Endothelial cell of umbilical vein (primary cell): Measurements from ENCODE around the gene PROZ. TPM values are rescaled to one million over a fixed set of nuclear protein-coding genes. Genes with fewer than 3 reads are reported as not detected.

Source experiments
- BruUV-seq: library from RNA; stranded (reverse); fragments of 400-500 nt; replicated peaks from 2 replicates; lab custom pipeline; 2021; lab: Mats Ljungman, UMichigan
- CTCF ChIA-PET: fragments of 300-600, 350-600 bp; sonication (Branson Sonifier 250); formaldehyde crosslinking; loops from one replicate; lab custom pipeline; 2021; ENCODE audit warnings: antibody characterized with exemption, inconsistent platforms; lab: Charles Lee
- POLR2A ChIA-PET: fragments of 300-600, 350-600 bp; sonication (Branson Sonifier 250); formaldehyde crosslinking; loops from one replicate; lab custom pipeline; 2021; ENCODE audit warnings: antibody characterized with exemption, inconsistent platforms; lab: Charles Lee
- DNase-seq: peaks from one replicate; pipeline ENCODE4 v3.0.0-alpha.2; 2011; ENCODE audit warnings: low read depth, low spot score
- FAIRE-seq: peaks from 2 replicates; lab custom pipeline; 2011; peaks lifted over from hg19 to GRCh38; lab: Jason Lieb, UNC
- H2AFZ ChIP-seq: 2 replicates; pipeline ENCODE4 v1.6.0; 2012; ENCODE audit warnings: low read depth, low read length, control low read depth, inconsistent platforms
- H3K27ac ChIP-seq: 2 replicates; pipeline ENCODE4 v1.5.1; 2011; ENCODE audit warnings: low read depth, mild to moderate bottlenecking, control low read depth, low read length, moderate library complexity; ENCODE audit not compliant: insufficient read depth
- H3K27me3 ChIP-seq, 2 experiments: 2 replicates each; pipeline versions ENCODE4 v1.6.0 to v1.6.1; 2011; ENCODE audit warnings: low read length in 2 of 2, mixed read lengths in 1 of 2; ENCODE audit not compliant: control insufficient read depth in 2 of 2, insufficient read depth in 2 of 2
- H3K36me3 ChIP-seq, 2 experiments: 2 replicates in 1 of 2; 3 replicates in 1 of 2; pipeline ENCODE4 v1.5.1; 2011; ENCODE audit warnings: low read length in 2 of 2, mild to moderate bottlenecking in 1 of 2, moderate library complexity in 1 of 2; ENCODE audit not compliant: control insufficient read depth in 2 of 2, insufficient read depth in 2 of 2; ENCODE audit errors: extremely low read depth in 1 of 2
- H3K4me1 ChIP-seq: 3 replicates; pipeline ENCODE4 v1.5.1; 2011; ENCODE audit warnings: mild to moderate bottlenecking, low read length; ENCODE audit not compliant: control insufficient read depth, insufficient read depth; ENCODE audit errors: extremely low read depth
- H3K4me2 ChIP-seq: 2 replicates; pipeline ENCODE4 v1.6.1; 2011; ENCODE audit warnings: low read length, control low read depth, mixed read lengths; ENCODE audit not compliant: insufficient read depth
- H3K4me3 ChIP-seq, 3 experiments: fragments of 200-600 bp in 1 of 3; sonication (generic), shearing (Covaris generic) in 1 of 3; replicated peaks in 1 of 3; 2 replicates each; pipeline ENCODE4 v1.5.1; 2011 to 2016; ENCODE audit warnings: control low read depth in 3 of 3, low read length in 3 of 3, mild to moderate bottlenecking in 2 of 3, inconsistent platforms in 1 of 3, low read depth in 1 of 3, moderate library complexity in 1 of 3; ENCODE audit not compliant: insufficient read depth in 1 of 3
- H3K79me2 ChIP-seq: 2 replicates; pipeline ENCODE4 v1.6.0; 2012; ENCODE audit warnings: low read length, inconsistent platforms; ENCODE audit not compliant: control insufficient read depth, insufficient read depth
- H3K9ac ChIP-seq: replicated peaks from 2 replicates; pipeline ENCODE3; 2011; ENCODE audit warnings: low read length, control low read depth; ENCODE audit not compliant: insufficient read depth; ENCODE audit errors: extremely low read depth
- H3K9me1 ChIP-seq: replicated peaks from 3 replicates; pipeline ENCODE4 v1.6.0; 2011; ENCODE audit warnings: mild to moderate bottlenecking, low read length; ENCODE audit not compliant: control insufficient read depth, insufficient read depth; ENCODE audit errors: extremely low read depth
- H3K9me3 ChIP-seq: replicated peaks from 2 replicates; pipeline ENCODE4 v1.5.1; 2012; ENCODE audit warnings: low read length, inconsistent platforms; ENCODE audit not compliant: control insufficient read depth, insufficient read depth
- H4K20me1 ChIP-seq: replicated peaks from 2 replicates; pipeline ENCODE3; 2011; ENCODE audit warnings: mild to moderate bottlenecking, low read length; ENCODE audit not compliant: control insufficient read depth, insufficient read depth; ENCODE audit errors: extremely low read depth
- EZH2 ChIP-seq: IDR thresholded peaks from 2 replicates; pipeline ENCODE4 v1.6.1; 2012; ENCODE audit warnings: borderline replicate concordance, low read depth, mild to moderate bottlenecking, moderate library complexity, low read length, inconsistent platforms; ENCODE audit not compliant: severe bottlenecking
- FOS ChIP-seq: IDR thresholded peaks from 2 replicates; pipeline ENCODE4 v1.6.1; 2011; ENCODE audit warnings: mild to moderate bottlenecking, low read length, moderate library complexity, borderline replicate concordance; ENCODE audit not compliant: insufficient read depth
- GATA2 ChIP-seq: IDR thresholded peaks from 2 replicates; pipeline ENCODE4 v1.7.0; 2011; ENCODE audit warnings: low read depth, mild to moderate bottlenecking, moderate library complexity, mixed read lengths, low read length; ENCODE audit not compliant: insufficient read length, insufficient read depth
- JUN ChIP-seq: IDR thresholded peaks from 2 replicates; pipeline ENCODE4 v1.6.1; 2011; ENCODE audit warnings: borderline replicate concordance, low read depth; ENCODE audit not compliant: insufficient read length, insufficient read depth
- MYC ChIP-seq: IDR thresholded peaks from one replicate; pipeline ENCODE4 v1.6.1; 2011; ENCODE audit warnings: mild to moderate bottlenecking, low read depth, low read length
- POLR2A ChIP-seq: IDR thresholded peaks from 2 replicates; pipeline ENCODE4 v1.6.1; 2012; ENCODE audit warnings: low read depth, mild to moderate bottlenecking, control low read depth, low read length
- POLR2AphosphoS5 ChIP-seq: IDR thresholded peaks from 2 replicates; pipeline ENCODE4 v1.6.1; 2012; ENCODE audit warnings: low read depth, mild to moderate bottlenecking, control low read depth, low read length, moderate library complexity; ENCODE audit not compliant: insufficient read depth
- dilution Hi-C: fragments of 300-500 bp; cut with MboI; formaldehyde crosslinking; loops from one replicate; pipeline ENCODE4 v1.15.0; 2019; ENCODE audit warnings: low sequenced_read_pairs; ENCODE audit not compliant: extremely low pct_ligation_motif_present
- intact Hi-C: fragments of 100-400 bp; cut with micrococcal nuclease; formaldehyde crosslinking; loops from one replicate; pipeline ENCODE4 v1.10.0; 2022
- polyA plus RNA-seq, 4 experiments: library from polyadenylated mRNA; depleted of rRNA in 3 of 4; stranded (reverse) in 3 of 4; unstranded in 1 of 4; fragments of >200 nt; gene quantifications; 2 replicates each; pipeline versions ENCODE4 v1.2.1 to v1.2.3, GENCODE V29; 2011 to 2012; ENCODE audit warnings: missing spikeins in 1 of 4
- total RNA-seq: library from RNA; stranded (reverse); gene quantifications from 2 replicates; pipeline ENCODE4 v1.2.3, GENCODE V29; 2021
- TF ChIP-seq, protein P1 (sequence below): IDR thresholded peaks from 2 replicates; pipeline ENCODE4 v1.6.1; 2011; ENCODE audit not compliant: insufficient read depth, insufficient read length
- TF ChIP-seq, protein P2 (sequence below), 2 donors: IDR thresholded peaks; 1 replicate in 1 of 2; 2 replicates in 1 of 2; pipeline ENCODE4 v1.5.1; 2011; ENCODE audit warnings: low read length in 2 of 2, mild to moderate bottlenecking in 2 of 2, moderate library complexity in 2 of 2, control low read depth in 1 of 2, inconsistent platforms in 1 of 2, low read depth in 1 of 2; ENCODE audit not compliant: insufficient read depth in 1 of 2; ENCODE audit errors: extremely low read depth in 1 of 2

The PROZ gene
- total and polyA plus RNA-seq, 2 donors (not counting 3 experiments of a cell fraction or from before 2014, with no cell fraction given): not detected

DNA sequence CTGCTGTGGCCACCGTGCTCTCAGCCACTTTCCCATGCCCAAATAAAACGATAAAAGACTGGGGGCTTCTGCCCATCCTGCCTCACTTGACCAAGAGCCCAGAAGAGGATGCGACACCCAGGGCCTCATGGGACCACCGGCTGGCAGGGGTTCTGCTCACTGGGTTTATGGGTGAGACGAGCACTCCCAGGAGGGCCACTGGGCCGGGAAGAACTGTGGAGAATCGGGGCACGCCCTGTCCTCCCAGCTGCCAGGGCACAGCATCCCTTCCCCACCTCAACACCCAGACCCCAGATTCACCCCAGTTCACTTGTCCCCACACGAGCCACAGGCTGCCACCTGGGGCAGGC lies 40.6 kb upstream of the PROZ start:
- CTCF ChIA-PET: no interaction called here
- no peak for FAIRE-seq
- no peaks in the 10 kb centered on the region for H4K20me1 ChIP-seq
- no peak overlapping the region for H3K4me2 ChIP-seq
- no peak for DNase-seq
- no peaks in the 10 kb centered on the region for H3K9me3 ChIP-seq
- POLR2A ChIA-PET: no interaction called here
- no TSS peak for BruUV-seq
- no peak overlapping the region for H2AFZ ChIP-seq
- H3K36me3 ChIP-seq: no peaks in the 10 kb centered on the region
- dilution Hi-C loops (no loop called here), intact Hi-C loops (no loop called here)
- no peaks in the 10 kb centered on the region for H3K79me2 ChIP-seq
- H3K27me3 ChIP-seq: no peaks in the 10 kb centered on the region
- H3K4me3 ChIP-seq: no peak overlapping the region
- TF ChIP-seq MYC (no peak), GATA2 (no peak), EZH2 (no peak), JUN (no peak), POLR2A (no peak), FOS (no peak), POLR2AphosphoS5 (no peak)
- TF ChIP-seq, protein P1, sequence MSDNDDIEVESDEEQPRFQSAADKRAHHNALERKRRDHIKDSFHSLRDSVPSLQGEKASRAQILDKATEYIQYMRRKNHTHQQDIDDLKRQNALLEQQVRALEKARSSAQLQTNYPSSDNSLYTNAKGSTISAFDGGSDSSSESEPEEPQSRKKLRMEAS: no peak
- TF ChIP-seq, protein P2, sequence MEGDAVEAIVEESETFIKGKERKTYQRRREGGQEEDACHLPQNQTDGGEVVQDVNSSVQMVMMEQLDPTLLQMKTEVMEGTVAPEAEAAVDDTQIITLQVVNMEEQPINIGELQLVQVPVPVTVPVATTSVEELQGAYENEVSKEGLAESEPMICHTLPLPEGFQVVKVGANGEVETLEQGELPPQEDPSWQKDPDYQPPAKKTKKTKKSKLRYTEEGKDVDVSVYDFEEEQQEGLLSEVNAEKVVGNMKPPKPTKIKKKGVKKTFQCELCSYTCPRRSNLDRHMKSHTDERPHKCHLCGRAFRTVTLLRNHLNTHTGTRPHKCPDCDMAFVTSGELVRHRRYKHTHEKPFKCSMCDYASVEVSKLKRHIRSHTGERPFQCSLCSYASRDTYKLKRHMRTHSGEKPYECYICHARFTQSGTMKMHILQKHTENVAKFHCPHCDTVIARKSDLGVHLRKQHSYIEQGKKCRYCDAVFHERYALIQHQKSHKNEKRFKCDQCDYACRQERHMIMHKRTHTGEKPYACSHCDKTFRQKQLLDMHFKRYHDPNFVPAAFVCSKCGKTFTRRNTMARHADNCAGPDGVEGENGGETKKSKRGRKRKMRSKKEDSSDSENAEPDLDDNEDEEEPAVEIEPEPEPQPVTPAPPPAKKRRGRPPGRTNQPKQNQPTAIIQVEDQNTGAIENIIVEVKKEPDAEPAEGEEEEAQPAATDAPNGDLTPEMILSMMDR (IDR thresholded peaks at IDR 0.05; ENCODE audit: extremely low read depth in 1 of 2, insufficient read depth in 1 of 2, low read depth in 1 of 2, low read length in 2 of 2): no peak
- no peak overlapping the region for H3K27ac ChIP-seq
- no peaks in the 10 kb centered on the region for H3K9me1 ChIP-seq
- no peak overlapping the region for H3K9ac ChIP-seq
- no peaks in the 10 kb centered on the region for H3K4me1 ChIP-seq
